BE2C (cell line): ENCODE data around the gene PIGH.

Source experiments
- DNase-seq: peaks from one replicate; pipeline ENCODE4 v3.0.0-alpha.2; 2020
- H3K27me3 ChIP-seq: fragments of 250-450 bp; sonication (Bioruptor Pico); 2 replicates; pipeline ENCODE4 v1.5.1; 2020; ENCODE audit warnings: mild to moderate bottlenecking
- H3K36me3 ChIP-seq: fragments of 250-450 bp; sonication (Bioruptor Pico); 2 replicates; pipeline ENCODE4 v1.5.1; 2020; ENCODE audit warnings: mild to moderate bottlenecking
- H3K4me1 ChIP-seq: fragments of 250-450 bp; sonication (Bioruptor Pico); 2 replicates; pipeline ENCODE4 v1.5.1; 2020
- H3K4me3 ChIP-seq: 2 replicates; pipeline ENCODE4 v1.5.1; 2011; ENCODE audit warnings: low read depth, low read length
- H3K9me3 ChIP-seq: fragments of 250-450 bp; sonication (Bioruptor Pico); 2 replicates; pipeline ENCODE4 v1.5.1; 2020
- CTCF ChIP-seq: IDR thresholded peaks from 2 replicates; pipeline ENCODE4 v1.5.1; 2012; ENCODE audit warnings: mild to moderate bottlenecking, low read depth, low read length

The PIGH gene

GRCh38 chr14:67641902-67642749 is 42.1 kb upstream of the PIGH start:
- no peaks in the 10 kb centered on the region for H3K36me3 ChIP-seq
- H3K4me3 ChIP-seq: no peak overlapping the region
- H3K9me3 ChIP-seq: no peaks in the 10 kb centered on the region
- H3K4me1 ChIP-seq: no peaks in the 10 kb centered on the region
- no peak for TF ChIP-seq CTCF
- no peak for DNase-seq
- H3K27me3 ChIP-seq: no peaks in the 10 kb centered on the region

- Histone ChIP-seq H3K9me3 (no peaks in the 10 kb centered on the region), H3K27me3 (no peaks in the 10 kb centered on the region), H3K36me3 (no peaks in the 10 kb centered on the region), H3K4me1 (no peaks in the 10 kb centered on the region), H3K4me3 (no peak overlapping the region)
- TF ChIP-seq CTCF: no peak
- no peak for DNase-seq
Observed at GRCh38 chr14:67641480-67641879, 41.4 kb upstream of the PIGH start.

- Histone ChIP-seq H3K27me3 (no peaks in the 10 kb centered on the region), H3K36me3 (no peaks in the 10 kb centered on the region), H3K9me3 (no peaks in the 10 kb centered on the region), H3K4me1 (no peaks in the 10 kb centered on the region), H3K4me3 (no peak overlapping the region)
- DNase-seq: no peak
- TF ChIP-seq CTCF: no peak
Observed at GRCh38 chr14:67638642-67639041, 38.6 kb upstream of the PIGH start.

- Histone ChIP-seq H3K4me3 (no peak overlapping the region), H3K36me3 (no peaks in the 10 kb centered on the region), H3K9me3 (no peaks in the 10 kb centered on the region), H3K27me3 (no peaks in the 10 kb centered on the region), H3K4me1 (no peaks in the 10 kb centered on the region)
- no peak for TF ChIP-seq CTCF
- DNase-seq: no peak
Observed at GRCh38 chr14:67636361-67636919, 36.4 kb upstream of the PIGH start.

- H3K9me3 ChIP-seq: no peaks in the 10 kb centered on the region
- H3K36me3 ChIP-seq: no peaks in the 10 kb centered on the region
- H3K27me3 ChIP-seq: no peaks in the 10 kb centered on the region
- DNase-seq: no peak
- no peak for TF ChIP-seq CTCF
- no peaks in the 10 kb centered on the region for H3K4me1 ChIP-seq
- H3K4me3 ChIP-seq: no peak overlapping the region
Observed at GRCh38 chr14:67633451-67634147, 33.5 kb upstream of the PIGH start.

GRCh38 chr14:67630938-67631337 is 30.9 kb upstream of the PIGH start:
- H3K9me3 ChIP-seq: no peaks in the 10 kb centered on the region
- H3K36me3 ChIP-seq: no peaks in the 10 kb centered on the region
- H3K4me3 ChIP-seq: no peak overlapping the region
- no peaks in the 10 kb centered on the region for H3K27me3 ChIP-seq
- no peak for DNase-seq
- H3K4me1 ChIP-seq: no peaks in the 10 kb centered on the region
- no peak for TF ChIP-seq CTCF
